GM19240 (cell line): ENCODE data around the gene SYT11.

Experiments used
- DNase-seq: peaks from one replicate; pipeline ENCODE4 v3.0.0; 2011; ENCODE audit warnings: low spot score; ENCODE audit not compliant: insufficient read length

The SYT11 gene

GRCh38 chr1:155934097-155934935 is 74.9 kb downstream of the SYT11 start, which contains the start of gene KHDC4:
TSS of gene KHDC4 (minus strand) at chr1:155934413. CDS start at chr1:155934373, 40 bp downstream.
- DNase-seq: peak; percentile 87
